Skeletal muscle satellite cell (primary cell): Measurements from ENCODE around the gene INTS4.
"Not testable (repeated sequence)": the region's sequence is repeated elsewhere in the genome, so short reads cannot be mapped to it uniquely, and the experiment has no call there.

ENCODE experiments used
- H3K27me3 ChIP-seq: 2 replicates; pipeline ENCODE4 v1.7.0; 2013; ENCODE audit warnings: low read length; ENCODE audit not compliant: control insufficient read depth, insufficient read depth
- H3K36me3 ChIP-seq: 2 replicates; pipeline ENCODE4 v1.7.0; 2013; ENCODE audit warnings: mild to moderate bottlenecking, control low read depth, low read length; ENCODE audit not compliant: insufficient read depth
- H3K4me1 ChIP-seq: 2 replicates; pipeline ENCODE4 v1.7.0; 2013; ENCODE audit warnings: low read length; ENCODE audit not compliant: control insufficient read depth, insufficient read depth
- H3K4me2 ChIP-seq: 2 replicates; pipeline ENCODE4 v1.7.0; 2013; ENCODE audit warnings: mild to moderate bottlenecking, low read length
- H3K4me3 ChIP-seq: 2 replicates; pipeline ENCODE4 v1.7.0; 2013; ENCODE audit warnings: low read length
- H3K9ac ChIP-seq: 2 replicates; pipeline ENCODE4 v1.7.0; 2013; ENCODE audit warnings: mild to moderate bottlenecking, low read depth, low read length, moderate library complexity
- H3K9me3 ChIP-seq: replicated peaks from 2 replicates; pipeline ENCODE4 v1.7.0; 2013; ENCODE audit warnings: mild to moderate bottlenecking, control low read depth, low read length

The INTS4 gene

GRCh38 chr11:77986456-77986855, 8.0 kb downstream of the INTS4 start:
- not testable (repeated sequence) for H3K4me3 ChIP-seq, H3K4me1 ChIP-seq, H3K9ac ChIP-seq, H3K27me3 ChIP-seq, H3K9me3 ChIP-seq, H3K4me2 ChIP-seq
- peaks cover 18% of the 10 kb centered on the region for H3K36me3 ChIP-seq

- H3K36me3 ChIP-seq = peaks cover 20% of the 10 kb centered on the region
- H3K27me3 ChIP-seq = no peaks in the 10 kb centered on the region
- no peak overlapping the region for H3K4me2 ChIP-seq
- H3K9ac ChIP-seq = no peak overlapping the region
- H3K4me1 ChIP-seq = no peaks in the 10 kb centered on the region
- H3K9me3 ChIP-seq = no peaks in the 10 kb centered on the region
- no peak overlapping the region for H3K4me3 ChIP-seq
Observed at GRCh38 chr11:77981346-77981947, 13.0 kb downstream of the INTS4 start.

GRCh38 chr11:77968337-77968736, 26.1 kb downstream of the INTS4 start:
- peaks cover 10% of the 10 kb centered on the region for H3K36me3 ChIP-seq
- no peaks in the 10 kb centered on the region for H3K9me3 ChIP-seq
- H3K4me3 ChIP-seq = no peak overlapping the region
- no peak overlapping the region for H3K4me2 ChIP-seq
- H3K27me3 ChIP-seq = no peaks in the 10 kb centered on the region
- no peaks in the 10 kb centered on the region for H3K4me1 ChIP-seq
- H3K9ac ChIP-seq = no peak overlapping the region

GRCh38 chr11:77967753-77968152, 26.7 kb downstream of the INTS4 start:
- Histone ChIP-seq H3K9ac (no peak overlapping the region), H3K4me3 (no peak overlapping the region), H3K36me3 (peaks cover 10% of the 10 kb centered on the region), H3K9me3 (no peaks in the 10 kb centered on the region), H3K4me2 (no peak overlapping the region), H3K27me3 (no peaks in the 10 kb centered on the region), H3K4me1 (no peaks in the 10 kb centered on the region)

- Histone ChIP-seq H3K4me2 (no peak overlapping the region), H3K4me3 (no peak overlapping the region), H3K9ac (no peak overlapping the region), H3K27me3 (no peaks in the 10 kb centered on the region), H3K36me3 (peaks cover 10% of the 10 kb centered on the region), H3K4me1 (no peaks in the 10 kb centered on the region), H3K9me3 (no peaks in the 10 kb centered on the region)
Observed at GRCh38 chr11:77967121-77967520, 27.3 kb downstream of the INTS4 start.

DNA sequence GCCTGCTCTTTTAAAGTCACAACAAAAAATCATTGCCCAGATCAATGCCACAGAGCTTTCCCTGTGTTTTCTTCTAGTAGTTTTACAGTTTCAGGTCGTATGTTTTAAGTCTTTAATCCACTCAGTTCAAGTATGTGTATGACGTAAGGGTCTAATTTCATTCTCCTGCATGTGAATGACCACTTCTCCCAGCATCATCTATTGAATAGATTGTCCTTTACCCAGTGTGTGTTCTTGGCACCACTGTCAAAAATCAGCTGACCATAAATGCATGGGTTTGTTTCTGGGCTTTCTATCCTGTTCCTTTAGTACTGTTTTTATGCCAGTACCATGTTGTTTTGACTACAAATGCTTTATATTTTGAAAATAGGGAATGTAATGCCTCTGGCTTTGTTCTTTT, 28.1 kb downstream of the INTS4 start:
- Histone ChIP-seq H3K4me1 (no peaks in the 10 kb centered on the region), H3K9me3 (no peaks in the 10 kb centered on the region), H3K4me3 (no peak overlapping the region), H3K36me3 (peaks cover 10% of the 10 kb centered on the region), H3K9ac (no peak overlapping the region), H3K4me2 (no peak overlapping the region), H3K27me3 (no peaks in the 10 kb centered on the region)

- Histone ChIP-seq H3K9me3 (no peaks in the 10 kb centered on the region), H3K36me3 (peaks cover 12% of the 10 kb centered on the region), H3K4me3 (no peak overlapping the region), H3K27me3 (no peaks in the 10 kb centered on the region), H3K9ac (no peak overlapping the region), H3K4me1 (no peaks in the 10 kb centered on the region), H3K4me2 (no peak overlapping the region)
Observed at GRCh38 chr11:77959434-77959833, 35.0 kb downstream of the INTS4 start.

- not testable (repeated sequence) for H3K4me2 ChIP-seq, H3K4me3 ChIP-seq, H3K4me1 ChIP-seq, H3K9me3 ChIP-seq, H3K9ac ChIP-seq, H3K27me3 ChIP-seq
- peaks cover 12% of the 10 kb centered on the region for H3K36me3 ChIP-seq
Observed at GRCh38 chr11:77958583-77959177, 35.8 kb downstream of the INTS4 start.

- not testable (repeated sequence) for H3K4me2 ChIP-seq, H3K9me3 ChIP-seq, H3K27me3 ChIP-seq, H3K4me3 ChIP-seq, H3K36me3 ChIP-seq, H3K9ac ChIP-seq
- peaks cover 10% of the 10 kb centered on the region for H3K4me1 ChIP-seq
Observed at GRCh38 chr11:77943296-77943695, 51.2 kb downstream of the INTS4 start.

- not testable (repeated sequence) for H3K9me3 ChIP-seq, H3K27me3 ChIP-seq, H3K4me2 ChIP-seq, H3K4me3 ChIP-seq, H3K9ac ChIP-seq, H3K36me3 ChIP-seq
- H3K4me1 ChIP-seq = peaks cover 10% of the 10 kb centered on the region
Observed at GRCh38 chr11:77942465-77942864, 52.0 kb downstream of the INTS4 start.

GRCh38 chr11:77933596-77933995, 60.9 kb downstream of the INTS4 start:
- H3K4me1 ChIP-seq, H3K9me3 ChIP-seq, H3K4me3 ChIP-seq, H3K36me3 ChIP-seq, H3K27me3 ChIP-seq, H3K9ac ChIP-seq, H3K4me2 ChIP-seq: not testable (repeated sequence)
